GM18511 (cell line): ENCODE data around the gene CACFD1.

Experiments used
- ATAC-seq: cut with Tn5 transposase; IDR thresholded peaks from one replicate; pipeline ENCODE4 v1.9.1; 2021; ENCODE audit warnings: mild to moderate bottlenecking, moderate library complexity; ENCODE audit not compliant: unreplicated experiment

CACFD1 gene

GRCh38 chr9:133463864-133464615 lies 4.3 kb downstream of the CACFD1 start:
- ATAC-seq = no peak

GRCh38 chr9:133464638-133465037 lies 4.9 kb downstream of the CACFD1 start:
- no peak for ATAC-seq

GRCh38 chr9:133465984-133466383 lies 6.2 kb downstream of the CACFD1 start:
- no peak for ATAC-seq

GRCh38 chr9:133467101-133467500 lies 7.3 kb downstream of the CACFD1 start:
- ATAC-seq = no peak

- no peak for ATAC-seq
Measured at GRCh38 chr9:133468374-133468773, 8.6 kb downstream of the CACFD1 start.

GRCh38 chr9:133468777-133469421 lies 9.1 kb downstream of the CACFD1 start:
- no peak for ATAC-seq

- no peak for ATAC-seq
Measured at GRCh38 chr9:133470427-133470924, 10.7 kb downstream of the CACFD1 start.

GRCh38 chr9:133470988-133471387 lies 11.2 kb downstream of the CACFD1 start:
- ATAC-seq = no peak

GRCh38 chr9:133471551-133472276 lies 11.9 kb downstream of the CACFD1 start:
- ATAC-seq = no peak

GRCh38 chr9:133472277-133472645 lies 12.5 kb downstream of the CACFD1 start:
- no peak for ATAC-seq

GRCh38 chr9:133472753-133473378 lies 13.1 kb downstream of the CACFD1 start:
- ATAC-seq = no peak

- ATAC-seq = no peak
Measured at GRCh38 chr9:133473743-133474142, 14.0 kb downstream of the CACFD1 start.

GRCh38 chr9:133474215-133474614 lies 14.4 kb downstream of the CACFD1 start:
- no peak for ATAC-seq

- ATAC-seq = no peak
Measured at GRCh38 chr9:133474853-133475252, 15.1 kb downstream of the CACFD1 start.

- ATAC-seq = no peak
Measured at GRCh38 chr9:133475292-133476012, 15.7 kb downstream of the CACFD1 start.

GRCh38 chr9:133476036-133476931 lies 16.5 kb downstream of the CACFD1 start:
- no peak for ATAC-seq

GRCh38 chr9:133476941-133477340 lies 17.2 kb downstream of the CACFD1 start:
- ATAC-seq = no peak

GRCh38 chr9:133477461-133477860 lies 17.7 kb downstream of the CACFD1 start:
- no peak for ATAC-seq

- ATAC-seq = peak; percentile 60
Measured at GRCh38 chr9:133477992-133478850, 18.4 kb downstream of the CACFD1 start.
